ENCODE results near the gene GUCD1. TPM values are rescaled to one million over a fixed set of nuclear protein-coding genes. Genes with fewer than 3 reads are reported as not detected.

GUCD1 gene
- total and polyA plus RNA-seq, 7 donors: 85.6 to 301 (median 98.6) TPM

DNA sequence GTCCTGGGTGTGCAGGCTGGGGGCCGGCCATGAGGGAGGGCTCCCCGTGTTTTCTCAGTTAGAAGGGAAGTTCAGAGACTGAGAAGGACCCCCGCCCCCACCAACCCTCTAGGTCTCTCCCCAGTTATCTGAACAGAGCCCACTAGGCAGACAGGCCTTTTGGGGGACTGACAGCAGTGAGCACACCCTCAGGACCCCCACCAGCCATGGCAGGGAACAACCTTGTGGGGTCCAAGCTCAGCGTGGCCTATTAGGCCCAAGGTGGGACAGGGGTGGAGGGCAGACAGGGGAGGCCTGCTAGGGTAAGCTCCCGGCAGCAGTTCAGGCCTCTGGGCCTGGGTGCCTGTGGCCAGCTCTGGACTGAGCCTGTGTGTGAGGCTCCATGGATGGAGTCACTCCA is 32.3 kb upstream of the GUCD1 start:
- no peak for TF ChIP-seq EP300 (IDR thresholded peaks at IDR 0.05)
- TF ChIP-seq, protein P1, sequence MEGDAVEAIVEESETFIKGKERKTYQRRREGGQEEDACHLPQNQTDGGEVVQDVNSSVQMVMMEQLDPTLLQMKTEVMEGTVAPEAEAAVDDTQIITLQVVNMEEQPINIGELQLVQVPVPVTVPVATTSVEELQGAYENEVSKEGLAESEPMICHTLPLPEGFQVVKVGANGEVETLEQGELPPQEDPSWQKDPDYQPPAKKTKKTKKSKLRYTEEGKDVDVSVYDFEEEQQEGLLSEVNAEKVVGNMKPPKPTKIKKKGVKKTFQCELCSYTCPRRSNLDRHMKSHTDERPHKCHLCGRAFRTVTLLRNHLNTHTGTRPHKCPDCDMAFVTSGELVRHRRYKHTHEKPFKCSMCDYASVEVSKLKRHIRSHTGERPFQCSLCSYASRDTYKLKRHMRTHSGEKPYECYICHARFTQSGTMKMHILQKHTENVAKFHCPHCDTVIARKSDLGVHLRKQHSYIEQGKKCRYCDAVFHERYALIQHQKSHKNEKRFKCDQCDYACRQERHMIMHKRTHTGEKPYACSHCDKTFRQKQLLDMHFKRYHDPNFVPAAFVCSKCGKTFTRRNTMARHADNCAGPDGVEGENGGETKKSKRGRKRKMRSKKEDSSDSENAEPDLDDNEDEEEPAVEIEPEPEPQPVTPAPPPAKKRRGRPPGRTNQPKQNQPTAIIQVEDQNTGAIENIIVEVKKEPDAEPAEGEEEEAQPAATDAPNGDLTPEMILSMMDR (IDR thresholded peaks at IDR 0.05): no peak
- no peak for TF ChIP-seq POLR2A (IDR thresholded peaks at IDR 0.05)
- TF ChIP-seq POLR2AphosphoS5 (IDR thresholded peaks at IDR 0.05): no peak
- Histone ChIP-seq H3K4me3 (no peak overlapping the region), H3K27ac (no peak overlapping the region), H3K27me3 (no peaks in the 10 kb centered on the region), H3K36me3 (peaks cover 0 to 47% (median 16%) of the 10 kb centered on the region in 4 donors), H3K9me3 (no peaks in the 10 kb centered on the region), H3K4me1 (peaks cover 0 to 31% (median 22%) of the 10 kb centered on the region in 4 donors)
- WGBS, 2 donors: 77 to 89% methylated on average over 5 of the region's 5 CpGs
- DNase-seq: no peak
- intact Hi-C loops (cut with DNase I): no loop called here

DNA sequence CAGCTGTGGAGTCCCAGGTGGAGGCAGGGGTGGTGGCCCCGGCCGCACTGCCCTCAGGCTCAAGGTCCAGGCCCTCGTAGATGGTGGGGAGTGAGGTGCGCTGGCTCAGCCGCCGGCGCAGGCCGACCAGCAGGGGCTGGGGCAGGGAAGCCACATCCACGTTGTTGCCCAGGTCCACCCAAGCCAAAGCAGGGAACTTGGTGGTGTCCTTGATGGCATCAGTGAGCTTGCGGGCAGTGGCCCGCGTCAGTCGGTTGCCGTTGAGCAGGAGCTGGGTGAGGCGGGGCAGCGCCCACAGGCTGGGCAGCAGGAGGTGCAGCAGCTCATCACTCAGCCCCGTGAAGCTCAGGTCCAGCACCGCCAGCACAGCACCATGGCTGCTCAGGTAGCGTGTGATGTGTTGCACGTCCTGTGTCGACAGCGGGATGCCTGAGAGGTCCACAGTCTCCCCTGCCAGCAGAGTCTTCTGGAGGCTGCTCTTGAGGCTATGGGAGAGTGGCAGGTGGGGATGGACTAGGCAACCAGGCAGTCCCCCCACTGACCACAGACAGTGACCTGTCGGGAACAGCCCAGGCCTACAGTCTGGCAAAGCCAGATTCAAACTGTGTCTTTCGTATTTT is 31.1 kb upstream of the GUCD1 start:
- Histone ChIP-seq H3K27ac (no peak overlapping the region), H3K9me3 (no peaks in the 10 kb centered on the region), H3K4me1 (peaks cover 0 to 25% (median 19%) of the 10 kb centered on the region in 4 donors), H3K36me3 (peaks cover 0 to 47% (median 16%) of the 10 kb centered on the region in 4 donors), H3K27me3 (no peaks in the 10 kb centered on the region), H3K4me3 (no peak overlapping the region)
- intact Hi-C loops (cut with DNase I): no loop called here
- no peak for DNase-seq
- 94% methylated on average over 24 of the region's 24 CpGs for WGBS, 2 donors
- no peak for TF ChIP-seq EP300 (IDR thresholded peaks at IDR 0.05)
- TF ChIP-seq POLR2AphosphoS5 (IDR thresholded peaks at IDR 0.05): no peak
- TF ChIP-seq, protein P1 (IDR thresholded peaks at IDR 0.05): no peak
- no peak for TF ChIP-seq POLR2A (IDR thresholded peaks at IDR 0.05)

DNA sequence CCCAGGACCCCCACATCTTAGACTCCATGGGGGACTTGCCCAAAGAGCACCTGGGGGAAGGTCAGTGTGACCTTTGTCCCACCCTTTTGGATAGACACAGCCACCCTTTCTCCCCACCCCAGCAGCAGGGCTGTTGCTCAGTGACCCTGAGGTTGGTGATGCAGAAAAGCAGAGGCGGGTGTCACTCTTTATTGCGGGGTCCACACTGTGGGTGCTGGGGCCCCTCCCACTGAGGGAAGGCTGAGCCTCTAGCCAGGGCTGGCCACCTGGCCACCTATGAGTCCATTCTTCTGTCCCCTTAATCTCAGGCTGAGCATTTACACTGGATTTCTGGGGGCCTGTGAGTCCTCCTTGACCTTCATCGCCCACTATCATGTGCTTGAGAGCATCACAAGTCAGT is 30.5 kb upstream of the GUCD1 start:
- Histone ChIP-seq H3K9me3 (no peaks in the 10 kb centered on the region), H3K27ac (peak overlapping the region in 1 of 4 donors; percentile 76), H3K4me3 (no peak overlapping the region), H3K4me1 (peaks cover 0 to 26% (median 21%) of the 10 kb centered on the region in 4 donors), H3K36me3 (peaks cover 0 to 47% (median 16%) of the 10 kb centered on the region in 4 donors), H3K27me3 (no peaks in the 10 kb centered on the region)
- intact Hi-C loops (cut with DNase I): no loop called here
- TF ChIP-seq, protein P1 (IDR thresholded peaks at IDR 0.05): no peak
- TF ChIP-seq EP300 (IDR thresholded peaks at IDR 0.05) (no peak), POLR2A (IDR thresholded peaks at IDR 0.05) (no peak), POLR2AphosphoS5 (IDR thresholded peaks at IDR 0.05) (no peak)
- DNase-seq: no peak
- WGBS, 2 donors: 96 to 98% methylated on average over 3 of the region's 3 CpGs

DNA sequence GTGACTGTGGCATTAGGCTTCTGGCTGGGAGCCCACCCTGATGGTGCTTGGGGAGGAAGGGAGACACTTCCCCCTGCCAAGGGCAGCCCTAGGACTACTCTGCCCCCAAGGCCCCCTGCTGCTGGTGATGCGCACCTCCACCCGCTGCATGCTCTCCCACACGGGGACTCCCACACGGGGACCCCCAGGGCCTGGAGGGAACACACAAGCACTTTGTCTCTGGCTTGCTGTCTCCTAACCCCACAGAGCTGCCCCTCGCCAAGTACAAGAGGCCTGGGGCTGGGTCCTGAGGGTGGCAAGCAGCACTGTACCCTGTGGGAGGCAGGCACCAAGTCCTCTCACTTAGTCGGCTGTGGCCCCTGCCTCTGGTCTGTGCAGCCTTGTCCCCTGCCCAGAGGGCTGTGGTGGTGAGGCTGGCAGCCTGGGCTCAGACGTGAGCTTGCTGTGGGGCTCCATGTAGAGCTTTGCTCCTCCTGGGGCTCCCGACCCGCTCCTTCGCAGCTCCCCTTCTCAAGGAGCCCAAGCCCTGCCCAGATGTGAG is 30.0 kb upstream of the GUCD1 start:
- DNase-seq: no peak
- no peaks in the 10 kb centered on the region for H3K9me3 ChIP-seq
- 93% methylated on average over 10 of the region's 10 CpGs for WGBS, 2 donors
- peak overlapping the region; percentile 76 to 83 (median 80) for H3K27ac ChIP-seq
- H3K4me1 ChIP-seq: peaks cover 0 to 28% (median 21%) of the 10 kb centered on the region in 4 donors
- peaks cover 0 to 47% (median 16%) of the 10 kb centered on the region in 4 donors for H3K36me3 ChIP-seq
- TF ChIP-seq POLR2AphosphoS5 (IDR thresholded peaks at IDR 0.05): no peak
- no peak for TF ChIP-seq EP300 (IDR thresholded peaks at IDR 0.05)
- TF ChIP-seq, protein P1 (IDR thresholded peaks at IDR 0.05): no peak
- TF ChIP-seq POLR2A (IDR thresholded peaks at IDR 0.05): no peak
- H3K4me3 ChIP-seq: no peak overlapping the region
- intact Hi-C loops (cut with DNase I): no loop called here
- H3K27me3 ChIP-seq: no peaks in the 10 kb centered on the region
